IgD-negative memory B cell (primary cell): ENCODE results near the gene ACSL4. TPM values are rescaled to one million over a fixed set of nuclear protein-coding genes. Genes with fewer than 3 reads are reported as not detected.
"Not testable (repeated sequence)": the region's sequence is repeated elsewhere in the genome, so short reads cannot be mapped to it uniquely, and the experiment has no call there.

ENCODE experiments used
- H3K27ac Mint-ChIP-seq, 3 donors: one replicate each; pipeline ENCODE4 v1.8.0; 2020 to 2022; ENCODE audit warnings: mild to moderate bottlenecking in 3 of 3, mixed read lengths in 3 of 3, moderate library complexity in 1 of 3
- H3K27me3 Mint-ChIP-seq: one replicate; pipeline ENCODE4 v1.8.0; 2021; ENCODE audit warnings: mixed read lengths
- H3K36me3 Mint-ChIP-seq: one replicate; pipeline ENCODE4 v1.8.0; 2020; ENCODE audit warnings: mild to moderate bottlenecking, mixed read lengths
- H3K4me1 Mint-ChIP-seq, 3 donors: one replicate each; pipeline ENCODE4 v1.8.0; 2020 to 2022; ENCODE audit warnings: mixed read lengths in 3 of 3, mild to moderate bottlenecking in 1 of 3
- H3K4me3 Mint-ChIP-seq, 4 donors: one replicate each; pipeline ENCODE4 v1.8.0; 2020 to 2022; ENCODE audit warnings: mild to moderate bottlenecking in 4 of 4, mixed read lengths in 4 of 4, moderate library complexity in 3 of 4
- H3K9me3 Mint-ChIP-seq, 3 donors: one replicate each; pipeline ENCODE4 v1.8.0; 2020 to 2021; ENCODE audit warnings: mixed read lengths in 3 of 3, mild to moderate bottlenecking in 1 of 3
- polyA plus RNA-seq: library from polyadenylated mRNA; unstranded; fragments of 300-500 nt; fragmentation: Illumina TruSeq; gene quantifications from one replicate; pipeline ENCODE4 v1.2.3, GENCODE V29; 2021

ACSL4 gene
- polyA plus RNA-seq, 1 donor from 2014 or later = 11.8 TPM

DNA sequence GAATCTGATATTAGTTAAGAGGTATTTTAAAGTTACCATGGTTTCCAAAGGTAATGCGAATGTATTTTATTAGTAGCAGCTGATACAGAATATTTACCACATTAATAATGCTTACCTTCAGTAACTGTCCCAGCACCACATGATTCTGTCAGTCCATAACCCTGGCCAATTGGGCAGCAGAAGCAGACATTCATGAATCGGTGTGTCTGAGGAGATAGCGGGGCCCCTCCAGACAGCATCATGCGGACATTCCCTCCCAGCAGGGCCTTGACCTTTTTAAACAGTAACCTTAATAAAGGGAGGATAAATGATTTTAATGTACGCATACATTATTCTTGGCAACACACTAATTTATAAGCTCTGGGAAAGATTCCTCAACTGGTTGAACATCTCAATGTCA is 65.1 kb downstream of the ACSL4 start:
- Mint-ChIP-seq H3K4me3 (no peak overlapping the region), H3K27ac (no peak overlapping the region), H3K9me3 (no peaks in the 10 kb centered on the region), H3K36me3 (peaks cover 3% of the 10 kb centered on the region), H3K4me1 (no peaks in the 10 kb centered on the region), H3K27me3 (no peaks in the 10 kb centered on the region)

- peaks cover 0 to 4% (median 3%) of the 10 kb centered on the region in 3 donors for H3K9me3 Mint-ChIP-seq
- no peak overlapping the region for H3K4me3 Mint-ChIP-seq
- peaks cover 0 to 1% (median 0%) of the 10 kb centered on the region in 3 donors for H3K4me1 Mint-ChIP-seq
- H3K27me3 Mint-ChIP-seq = no peaks in the 10 kb centered on the region
- H3K36me3 Mint-ChIP-seq = peaks cover 9% of the 10 kb centered on the region
- H3K27ac Mint-ChIP-seq = no peak overlapping the region
Observed at GRCh38 chrX:109660435-109661143, 72.5 kb downstream of the ACSL4 start.

GRCh38 chrX:109658391-109658790 is 74.7 kb downstream of the ACSL4 start:
- peaks cover 0 to 4% (median 3%) of the 10 kb centered on the region in 3 donors for H3K9me3 Mint-ChIP-seq
- H3K4me3 Mint-ChIP-seq = no peak overlapping the region
- H3K27ac Mint-ChIP-seq = no peak overlapping the region
- H3K27me3 Mint-ChIP-seq = no peaks in the 10 kb centered on the region
- peaks cover 10% of the 10 kb centered on the region for H3K36me3 Mint-ChIP-seq
- H3K4me1 Mint-ChIP-seq = peaks cover 0 to 6% (median 0%) of the 10 kb centered on the region in 3 donors

GRCh38 chrX:109657364-109657763 is 75.7 kb downstream of the ACSL4 start:
- not testable (repeated sequence) for H3K4me3 Mint-ChIP-seq, H3K4me1 Mint-ChIP-seq, H3K27me3 Mint-ChIP-seq, H3K27ac Mint-ChIP-seq, H3K9me3 Mint-ChIP-seq
- H3K36me3 Mint-ChIP-seq = peaks cover 10% of the 10 kb centered on the region

DNA sequence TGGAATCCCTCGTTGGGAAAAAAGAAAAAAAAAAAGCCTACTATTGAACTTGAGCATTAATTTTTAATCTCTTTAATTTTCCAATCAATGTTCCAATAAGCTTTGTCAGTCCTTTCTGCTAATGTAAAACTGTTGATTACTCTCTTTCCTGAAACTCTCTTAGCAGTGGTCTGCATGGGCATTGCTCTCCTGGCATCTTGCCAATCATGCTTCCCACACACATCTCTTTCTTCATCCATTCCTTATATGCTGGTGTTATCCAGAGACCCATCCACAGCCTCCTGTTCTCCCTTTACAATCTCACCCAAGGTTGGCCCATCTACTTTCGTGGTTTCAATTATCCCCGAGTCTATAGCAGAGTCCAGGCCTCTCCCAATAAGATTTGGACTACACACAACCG is 76.3 kb downstream of the ACSL4 start:
- no peaks in the 10 kb centered on the region for H3K27me3 Mint-ChIP-seq
- peaks cover 0 to 4% (median 3%) of the 10 kb centered on the region in 3 donors for H3K9me3 Mint-ChIP-seq
- peaks cover 0 to 6% (median 0%) of the 10 kb centered on the region in 3 donors for H3K4me1 Mint-ChIP-seq
- no peak overlapping the region for H3K4me3 Mint-ChIP-seq
- H3K36me3 Mint-ChIP-seq = peaks cover 10% of the 10 kb centered on the region
- H3K27ac Mint-ChIP-seq = no peak overlapping the region

DNA sequence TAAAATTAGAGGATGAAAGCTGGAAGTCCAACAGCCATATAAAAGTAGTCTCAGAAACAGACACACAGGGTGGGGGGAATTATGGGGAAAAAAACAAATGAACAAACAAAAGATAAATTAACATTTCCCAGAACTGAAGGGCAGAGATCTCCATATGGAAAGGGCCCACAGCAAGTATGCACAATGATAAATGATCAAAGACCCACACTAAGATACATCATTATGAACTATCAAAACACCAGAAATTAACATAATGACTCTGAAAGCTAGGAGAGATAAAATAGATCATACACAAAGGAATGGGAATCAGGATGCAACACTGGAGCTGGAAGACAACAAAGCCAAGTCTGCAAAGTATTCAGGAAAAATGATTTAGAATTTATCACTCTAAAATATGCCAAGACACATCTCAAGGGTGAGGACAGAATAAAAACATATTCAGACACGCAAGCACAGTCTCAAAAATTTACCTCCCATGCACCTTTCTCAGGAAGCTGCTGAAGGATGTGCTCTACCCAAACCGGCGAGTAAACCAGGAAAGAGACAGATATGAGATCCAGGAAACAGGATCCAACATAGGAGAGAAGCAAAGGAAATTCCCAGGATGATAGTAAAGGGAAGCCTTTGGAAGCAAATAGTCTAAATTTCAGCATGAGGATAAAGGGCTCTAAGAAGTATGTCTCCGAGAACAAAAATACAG is 77.4 kb downstream of the ACSL4 start:
- Mint-ChIP-seq H3K36me3 (peaks cover 10% of the 10 kb centered on the region), H3K27ac (no peak overlapping the region), H3K4me3 (no peak overlapping the region), H3K27me3 (no peaks in the 10 kb centered on the region), H3K9me3 (peaks cover 0 to 4% (median 3%) of the 10 kb centered on the region in 3 donors), H3K4me1 (peaks cover 0 to 4% (median 0%) of the 10 kb centered on the region in 3 donors)

GRCh38 chrX:109654516-109655109 is 78.4 kb downstream of the ACSL4 start:
- Mint-ChIP-seq H3K4me3 (no peak overlapping the region), H3K27me3 (no peaks in the 10 kb centered on the region), H3K27ac (peak overlapping the region in 1 of 3 donors; percentile 91), H3K9me3 (peaks cover 0 to 4% (median 3%) of the 10 kb centered on the region in 3 donors), H3K36me3 (peaks cover 10% of the 10 kb centered on the region), H3K4me1 (peaks cover 0 to 4% (median 0%) of the 10 kb centered on the region in 3 donors)

- H3K36me3 Mint-ChIP-seq, H3K4me3 Mint-ChIP-seq, H3K27ac Mint-ChIP-seq, H3K4me1 Mint-ChIP-seq, H3K27me3 Mint-ChIP-seq, H3K9me3 Mint-ChIP-seq: not testable (repeated sequence)
Observed at GRCh38 chrX:109644671-109645070, 88.4 kb downstream of the ACSL4 start.

DNA sequence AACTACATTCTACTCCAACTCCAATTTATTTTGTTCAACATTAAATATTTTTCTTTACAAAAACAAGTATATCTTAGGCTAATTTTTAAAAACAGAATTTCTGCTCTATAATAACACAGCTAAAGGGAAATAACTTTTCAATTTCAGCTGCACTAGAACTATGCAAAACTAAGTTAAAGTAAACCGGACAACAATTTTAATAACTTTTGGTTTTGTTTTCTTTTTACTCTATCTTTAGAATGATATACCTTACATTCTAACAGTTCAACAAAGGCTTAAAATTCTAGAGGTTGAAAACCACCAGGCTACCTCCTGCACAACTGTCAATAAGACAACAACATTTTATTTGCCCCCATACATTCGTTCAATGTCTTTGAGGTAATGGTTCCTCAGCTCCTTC is 89.4 kb downstream of the ACSL4 start:
- H3K9me3 Mint-ChIP-seq = no peaks in the 10 kb centered on the region
- H3K36me3 Mint-ChIP-seq = peaks cover 5% of the 10 kb centered on the region
- no peaks in the 10 kb centered on the region for H3K27me3 Mint-ChIP-seq

DNA sequence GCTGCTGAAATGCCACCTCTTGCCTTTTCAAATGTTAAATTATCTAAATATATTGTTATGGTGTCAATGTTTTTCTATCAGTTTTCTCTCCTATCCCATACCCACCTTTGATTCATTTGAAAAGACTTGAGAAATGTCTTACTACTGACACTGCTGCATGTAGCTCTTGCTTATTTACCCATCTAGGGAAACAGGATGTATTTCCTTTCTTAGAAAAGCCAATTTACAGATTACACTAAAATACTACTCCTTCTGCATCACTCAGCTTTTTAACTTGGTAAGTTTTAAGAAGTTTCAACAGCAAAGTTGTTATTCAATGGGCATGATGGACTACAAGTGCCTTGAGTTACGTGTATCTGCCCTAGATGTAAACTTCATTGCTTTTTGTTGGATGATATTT is 94.9 kb downstream of the ACSL4 start:
- no peaks in the 10 kb centered on the region for H3K27me3 Mint-ChIP-seq
- H3K4me1 Mint-ChIP-seq = peaks cover 0 to 3% (median 0%) of the 10 kb centered on the region in 3 donors
- peaks cover 9% of the 10 kb centered on the region for H3K36me3 Mint-ChIP-seq
- H3K9me3 Mint-ChIP-seq = no peaks in the 10 kb centered on the region
- no peak overlapping the region for H3K27ac Mint-ChIP-seq
- no peak overlapping the region for H3K4me3 Mint-ChIP-seq

More for the DNA sequence above, 89.4 kb downstream of the ACSL4 start:
- H3K4me1 Mint-ChIP-seq = peaks cover 0 to 4% (median 2%) of the 10 kb centered on the region in 3 donors
- peak overlapping the region in 1 of 4 donors; percentile 17 for H3K4me3 Mint-ChIP-seq
- H3K27ac Mint-ChIP-seq = no peak overlapping the region

GRCh38 chrX:109637477-109637876 is 95.6 kb downstream of the ACSL4 start:
- H3K4me1 Mint-ChIP-seq, H3K4me3 Mint-ChIP-seq, H3K27me3 Mint-ChIP-seq, H3K36me3 Mint-ChIP-seq, H3K9me3 Mint-ChIP-seq: not testable (repeated sequence)
- H3K27ac Mint-ChIP-seq = peak overlapping the region in 1 of 3 donors; percentile 28

- H3K27me3 Mint-ChIP-seq = no peaks in the 10 kb centered on the region
- peaks cover 9% of the 10 kb centered on the region for H3K36me3 Mint-ChIP-seq
- H3K9me3 Mint-ChIP-seq = no peaks in the 10 kb centered on the region
- peaks cover 0 to 3% (median 0%) of the 10 kb centered on the region in 3 donors for H3K4me1 Mint-ChIP-seq
- no peak overlapping the region for H3K4me3 Mint-ChIP-seq
- no peak overlapping the region for H3K27ac Mint-ChIP-seq
Observed at GRCh38 chrX:109635146-109635545, 97.9 kb downstream of the ACSL4 start.

- no peaks in the 10 kb centered on the region for H3K9me3 Mint-ChIP-seq
Observed at GRCh38 chrX:109632906-109633504, 100.1 kb downstream of the ACSL4 start.

GRCh38 chrX:109629310-109629709 is 103.7 kb downstream of the ACSL4 start:
- H3K4me3 Mint-ChIP-seq = no peak overlapping the region
- no peak overlapping the region for H3K27ac Mint-ChIP-seq
- no peaks in the 10 kb centered on the region for H3K36me3 Mint-ChIP-seq
- H3K9me3 Mint-ChIP-seq = peaks cover 0 to 4% (median 0%) of the 10 kb centered on the region in 3 donors
- H3K4me1 Mint-ChIP-seq = no peaks in the 10 kb centered on the region
- no peaks in the 10 kb centered on the region for H3K27me3 Mint-ChIP-seq

More at GRCh38 chrX:109632906-109633504, 100.1 kb downstream of the ACSL4 start:
- no peaks in the 10 kb centered on the region for H3K36me3 Mint-ChIP-seq
- H3K27me3 Mint-ChIP-seq = no peaks in the 10 kb centered on the region
- no peak overlapping the region for H3K4me3 Mint-ChIP-seq
- peaks cover 0 to 3% (median 0%) of the 10 kb centered on the region in 3 donors for H3K4me1 Mint-ChIP-seq
- no peak overlapping the region for H3K27ac Mint-ChIP-seq

DNA sequence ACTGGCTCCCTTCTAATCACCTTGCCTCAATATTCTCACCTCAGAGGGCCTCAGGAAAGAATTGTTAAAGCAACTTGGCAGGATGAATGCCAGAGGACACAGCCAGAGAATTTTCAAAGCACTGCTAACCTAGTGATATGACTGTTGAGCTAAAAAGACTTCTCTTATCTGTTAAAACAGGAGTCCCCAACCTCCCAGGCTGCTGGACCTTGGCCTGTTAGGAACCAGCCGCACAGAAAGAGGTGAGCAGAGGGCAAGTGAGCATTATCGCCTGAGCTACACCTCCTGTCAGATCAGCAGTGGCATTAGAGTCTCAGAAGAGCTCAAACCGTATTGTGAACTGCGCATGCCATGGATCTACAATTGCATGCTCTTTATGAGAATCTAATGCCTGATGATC is 106.4 kb downstream of the ACSL4 start:
- Mint-ChIP-seq H3K36me3 (no peaks in the 10 kb centered on the region), H3K9me3 (peaks cover 0 to 4% (median 0%) of the 10 kb centered on the region in 3 donors), H3K27ac (no peak overlapping the region), H3K27me3 (no peaks in the 10 kb centered on the region), H3K4me3 (no peak overlapping the region), H3K4me1 (peaks cover 0 to 2% (median 0%) of the 10 kb centered on the region in 3 donors)
